ENCODE data around the gene GEMIN7.

Gene GEMIN7

GRCh38 chr19:45095496-45096413, 16.7 kb downstream of the GEMIN7 start:
- no peak overlapping the region for H2AFZ ChIP-seq (ENCODE audit: low read depth, low read length)

GRCh38 chr19:45096700-45097099, 17.6 kb downstream of the GEMIN7 start:
- no peak for TF ChIP-seq CTCF (IDR thresholded peaks at IDR 0.05; ENCODE audit: low read depth, low read length)
- no peak for TF ChIP-seq EZH2phosphoT487 (IDR thresholded peaks at IDR 0.05; ENCODE audit: low read depth)
- H4K20me1 ChIP-seq (ENCODE audit: insufficient read depth, low read length): peaks cover 64% of the 10 kb centered on the region

More at GRCh38 chr19:45095496-45096413, 16.7 kb downstream of the GEMIN7 start:
- no peak overlapping the region for H3K9ac ChIP-seq (ENCODE audit: low read length)
- no peaks in the 10 kb centered on the region for H3K27me3 ChIP-seq (ENCODE audit: low read depth, low read length)
- TF ChIP-seq EZH2phosphoT487 (IDR thresholded peaks at IDR 0.05; ENCODE audit: low read depth) (no peak), CTCF (IDR thresholded peaks at IDR 0.05; ENCODE audit: low read depth, low read length) (no peak)
- no peak overlapping the region for H3K27ac ChIP-seq (ENCODE audit: low read length)
- no peaks in the 10 kb centered on the region for H3K9me3 ChIP-seq (ENCODE audit: insufficient read depth, low read length)
- H3K4me1 ChIP-seq (ENCODE audit: low read length): peaks cover 19% of the 10 kb centered on the region
- H3K79me2 ChIP-seq (ENCODE audit: low read length): peaks cover 78% of the 10 kb centered on the region
- H3K4me2 ChIP-seq (ENCODE audit: low read length): no peak overlapping the region
- no peak overlapping the region for H3K4me3 ChIP-seq (ENCODE audit: low read length)
- peaks cover 61% of the 10 kb centered on the region for H4K20me1 ChIP-seq (ENCODE audit: insufficient read depth, low read length)
- H3K36me3 ChIP-seq (replicated peaks; ENCODE audit: low read depth, low read length): peaks cover 16% of the 10 kb centered on the region

GRCh38 chr19:45097450-45097775, 18.4 kb downstream of the GEMIN7 start:
- no peak overlapping the region for H3K4me2 ChIP-seq (ENCODE audit: low read length)
- H3K9me3 ChIP-seq (ENCODE audit: insufficient read depth, low read length): no peaks in the 10 kb centered on the region
- H3K79me2 ChIP-seq (ENCODE audit: low read length): peaks cover 95% of the 10 kb centered on the region
- no peak for TF ChIP-seq EZH2phosphoT487 (IDR thresholded peaks at IDR 0.05; ENCODE audit: low read depth)
- TF ChIP-seq CTCF (IDR thresholded peaks at IDR 0.05; ENCODE audit: low read depth, low read length): no peak
- no peaks in the 10 kb centered on the region for H3K27me3 ChIP-seq (ENCODE audit: low read depth, low read length)
- no peak overlapping the region for H3K4me3 ChIP-seq (ENCODE audit: low read length)
- peaks cover 72% of the 10 kb centered on the region for H4K20me1 ChIP-seq (ENCODE audit: insufficient read depth, low read length)
- no peak overlapping the region for H3K9ac ChIP-seq (ENCODE audit: low read length)
- H3K4me1 ChIP-seq (ENCODE audit: low read length): peaks cover 13% of the 10 kb centered on the region
- no peak overlapping the region for H2AFZ ChIP-seq (ENCODE audit: low read depth, low read length)
- H3K27ac ChIP-seq (ENCODE audit: low read length): no peak overlapping the region
- H3K36me3 ChIP-seq (replicated peaks; ENCODE audit: low read depth, low read length): peaks cover 3% of the 10 kb centered on the region

More at GRCh38 chr19:45096700-45097099, 17.6 kb downstream of the GEMIN7 start:
- no peak overlapping the region for H3K27ac ChIP-seq (ENCODE audit: low read length)
- H3K27me3 ChIP-seq (ENCODE audit: low read depth, low read length): no peaks in the 10 kb centered on the region
- H2AFZ ChIP-seq (ENCODE audit: low read depth, low read length): no peak overlapping the region
- no peak overlapping the region for H3K4me3 ChIP-seq (ENCODE audit: low read length)
- no peak overlapping the region for H3K9ac ChIP-seq (ENCODE audit: low read length)
- peaks cover 17% of the 10 kb centered on the region for H3K4me1 ChIP-seq (ENCODE audit: low read length)
- peaks cover 6% of the 10 kb centered on the region for H3K36me3 ChIP-seq (replicated peaks; ENCODE audit: low read depth, low read length)
- peaks cover 88% of the 10 kb centered on the region for H3K79me2 ChIP-seq (ENCODE audit: low read length)
- no peaks in the 10 kb centered on the region for H3K9me3 ChIP-seq (ENCODE audit: insufficient read depth, low read length)
- no peak overlapping the region for H3K4me2 ChIP-seq (ENCODE audit: low read length)

GRCh38 chr19:45097776-45098520, 18.9 kb downstream of the GEMIN7 start:
- peaks cover 100% of the 10 kb centered on the region for H3K79me2 ChIP-seq (ENCODE audit: low read length)
- H3K27ac ChIP-seq (ENCODE audit: low read length): no peak overlapping the region
- no peaks in the 10 kb centered on the region for H3K9me3 ChIP-seq (ENCODE audit: insufficient read depth, low read length)
- H3K36me3 ChIP-seq (replicated peaks; ENCODE audit: low read depth, low read length): peaks cover 3% of the 10 kb centered on the region
- no peak overlapping the region for H3K9ac ChIP-seq (ENCODE audit: low read length)
- TF ChIP-seq CTCF (IDR thresholded peaks at IDR 0.05; ENCODE audit: low read depth, low read length): no peak
- TF ChIP-seq EZH2phosphoT487 (IDR thresholded peaks at IDR 0.05; ENCODE audit: low read depth): no peak
- no peak overlapping the region for H3K4me3 ChIP-seq (ENCODE audit: low read length)
- peaks cover 77% of the 10 kb centered on the region for H4K20me1 ChIP-seq (ENCODE audit: insufficient read depth, low read length)
- H3K4me2 ChIP-seq (ENCODE audit: low read length): no peak overlapping the region
- H3K27me3 ChIP-seq (ENCODE audit: low read depth, low read length): no peaks in the 10 kb centered on the region
- H2AFZ ChIP-seq (ENCODE audit: low read depth, low read length): no peak overlapping the region
- peaks cover 13% of the 10 kb centered on the region for H3K4me1 ChIP-seq (ENCODE audit: low read length)
